Measurements from ENCODE around the gene CCDC184. TPM values are rescaled to one million over a fixed set of nuclear protein-coding genes. Genes with fewer than 3 reads are reported as not detected.

The CCDC184 gene
- total and polyA plus RNA-seq, 2 donors (not counting 1 experiment from before 2014, with no cell fraction given) = 0.54 to 1.4 TPM

DNA sequence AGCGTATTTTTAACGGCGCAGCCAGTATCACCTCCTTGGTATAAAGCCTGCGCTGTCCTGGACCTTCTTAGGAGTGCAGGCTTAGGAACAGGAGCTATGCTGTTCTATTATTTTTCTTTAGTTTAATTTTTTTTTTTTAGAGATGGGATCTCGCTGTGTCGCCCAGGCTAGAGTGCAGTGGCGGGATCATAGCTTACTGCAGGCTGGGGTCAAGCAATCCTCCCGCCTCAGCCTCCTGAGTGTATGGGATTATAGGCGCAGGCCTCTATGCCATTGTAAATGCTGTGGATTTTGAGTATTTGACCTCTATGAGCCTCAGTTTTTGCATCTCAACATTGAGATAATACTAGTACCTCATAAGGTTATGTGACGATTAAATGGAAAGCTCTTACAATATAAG is 15.5 kb downstream of the CCDC184 start:
- intact Hi-C loops (cut with micrococcal nuclease) = loop anchor here (1.0 to 2.0 kb wide), 5 partner anchors 10 to 151 kb away; partner anchors contain the start of genes ASB8, CCDC184 and ZNF641
- Mint-ChIP-seq H3K4me1 (peaks cover 23% of the 10 kb centered on the region), H3K4me3 (peak overlapping the region; percentile 87), H3K27me3 (peaks cover 14% of the 10 kb centered on the region), H3K9me3 (ENCODE audit: insufficient read depth) (peaks cover 3% of the 10 kb centered on the region), H3K27ac (peak overlapping the region; percentile 99)
- Histone ChIP-seq H3K27ac (ENCODE audit: low read length in 2 of 2) (peak overlapping the region; percentile 97 to 98), H3K9ac (ENCODE audit: low read length) (peak overlapping the region; percentile 100), H4K20me1 (ENCODE audit: control insufficient read depth, insufficient read depth, low read length, poor library complexity, severe bottlenecking) (no peaks in the 10 kb centered on the region), H3K4me1 (ENCODE audit: control insufficient read depth in 2 of 2, insufficient read depth in 2 of 2, low read length in 2 of 2) (peaks cover 18 to 20% of the 10 kb centered on the region in 2 donors), H3K4me2 (replicated peaks; ENCODE audit: low read depth, low read length, poor library complexity, severe bottlenecking) (peak overlapping the region; percentile 84), H3K4me3 (ENCODE audit: control extremely low read depth in 1 of 5, extremely low read depth in 1 of 5, insufficient read depth in 1 of 5, low read depth in 2 of 5, low read length in 4 of 5) (peak overlapping the region; percentile 76 to 100 (median 96)), H3K79me2 (ENCODE audit: control insufficient read depth, insufficient read depth, low read length) (peaks cover 18% of the 10 kb centered on the region), H3K9me3 (ENCODE audit: control extremely low read depth in 1 of 3, control insufficient read depth in 2 of 3, insufficient read depth in 1 of 3, low read length in 2 of 3) (peaks cover 0 to 3% (median 0%) of the 10 kb centered on the region in 3 donors), H3K36me3 (replicated peaks in 1 of 2; ENCODE audit: control extremely low read depth in 1 of 2, control insufficient read depth in 1 of 2, extremely low read depth in 1 of 2, insufficient read depth in 2 of 2, low read length in 1 of 2) (no peaks in the 10 kb centered on the region), H2AFZ (ENCODE audit: insufficient read depth, low read depth, low read length, poor library complexity, severe bottlenecking) (peak overlapping the region; percentile 97), H3K27me3 (replicated peaks in 1 of 4; ENCODE audit: control extremely low read depth in 1 of 4, control insufficient read depth in 3 of 4, insufficient read depth in 4 of 4, low read length in 3 of 4) (peaks cover 0 to 7% (median 0%) of the 10 kb centered on the region in 4 experiments)
- no peak for DNase-seq
- TF ChIP-seq CTCF (IDR thresholded peaks at IDR 0.05) (no peak), EZH2 (IDR thresholded peaks at IDR 0.05; ENCODE audit: borderline replicate concordance, insufficient read depth, low read depth, low read length, poor library complexity, severe bottlenecking) (no peak)
- ChIA-PET CTCF (interaction anchor here (1.4 to 4.5 kb wide), 6 partner anchors 11 to 419 kb away, joined by 4 to 35 read pairs (median 6); partner anchors contain the start of genes ASB8 and CCDC184), POLR2A (interaction anchor here (0.7 to 1.5 kb wide), 3 partner anchors 16 to 93 kb away, joined by 3 to 6 read pairs (median 4); partner anchors contain the start of genes ASB8 and SENP1)
- WGBS (ENCODE audit: insufficient coverage) = 65% methylated on average over 4 of the region's 10 CpGs
- ATAC-seq (ENCODE audit: low read depth) = no peak

DNA sequence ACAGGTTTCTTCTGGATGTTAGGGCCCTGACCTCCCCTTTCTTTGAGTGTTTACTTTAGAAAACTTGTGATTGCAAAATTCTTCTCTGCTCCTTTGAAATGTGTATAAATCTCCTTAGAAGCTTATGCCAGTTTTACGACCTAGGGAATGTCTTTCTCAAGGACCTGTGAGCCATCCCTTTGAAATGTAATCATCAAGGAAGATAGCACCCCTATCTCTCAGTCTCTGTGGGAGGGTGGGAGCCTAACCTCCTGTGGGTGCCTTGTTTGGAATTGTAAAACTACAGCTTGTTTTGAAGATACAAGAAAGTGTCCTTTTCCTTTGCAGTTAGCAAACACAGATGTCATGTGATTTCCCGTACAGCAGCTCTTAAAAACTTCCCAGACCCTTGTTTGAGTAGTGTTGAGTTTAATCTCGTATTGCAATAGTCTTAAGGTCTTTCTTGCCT is 16.4 kb downstream of the CCDC184 start:
- CTCF ChIA-PET = interaction anchor here (1.0 to 4.5 kb wide), 6 partner anchors 12 to 418 kb away, joined by 4 to 35 read pairs (median 5); partner anchors contain the start of gene ASB8
- ATAC-seq (ENCODE audit: low read depth) (no peak), DNase-seq (no peak)
- no peaks in the 10 kb centered on the region for H3K27me3 ChIP-seq (replicated peaks in 1 of 4; ENCODE audit: control extremely low read depth in 1 of 4, control insufficient read depth in 3 of 4, insufficient read depth in 4 of 4, low read length in 3 of 4)
- no peak overlapping the region for H2AFZ ChIP-seq (ENCODE audit: insufficient read depth, low read depth, low read length, poor library complexity, severe bottlenecking)
- peaks cover 7% of the 10 kb centered on the region for H3K9me3 Mint-ChIP-seq (ENCODE audit: insufficient read depth)
- TF ChIP-seq CTCF (IDR thresholded peaks at IDR 0.05) = no peak
- no peak for TF ChIP-seq EZH2 (IDR thresholded peaks at IDR 0.05; ENCODE audit: borderline replicate concordance, insufficient read depth, low read depth, low read length, poor library complexity, severe bottlenecking)
- H3K79me2 ChIP-seq (ENCODE audit: control insufficient read depth, insufficient read depth, low read length) = peaks cover 18% of the 10 kb centered on the region
- H3K27ac Mint-ChIP-seq = no peak overlapping the region
- H3K27me3 Mint-ChIP-seq = peaks cover 6% of the 10 kb centered on the region
- H3K4me2 ChIP-seq (replicated peaks; ENCODE audit: low read depth, low read length, poor library complexity, severe bottlenecking) = peak overlapping the region; percentile 84
- H3K4me3 Mint-ChIP-seq = peak overlapping the region; percentile 87
- no peak overlapping the region for H3K27ac ChIP-seq (ENCODE audit: low read length in 2 of 2)
- POLR2A ChIA-PET = no interaction called here
- no peak overlapping the region for H3K9ac ChIP-seq (ENCODE audit: low read length)
- H3K9me3 ChIP-seq (ENCODE audit: control extremely low read depth in 1 of 3, control insufficient read depth in 2 of 3, insufficient read depth in 1 of 3, low read length in 2 of 3) = peaks cover 0 to 4% (median 2%) of the 10 kb centered on the region in 3 donors
- peaks cover 23% of the 10 kb centered on the region for H3K4me1 Mint-ChIP-seq
- WGBS (ENCODE audit: insufficient coverage) = no CpG with 5 or more reads among the region's 3 CpGs
- H3K36me3 ChIP-seq (replicated peaks in 1 of 2; ENCODE audit: control extremely low read depth in 1 of 2, control insufficient read depth in 1 of 2, extremely low read depth in 1 of 2, insufficient read depth in 2 of 2, low read length in 1 of 2) = no peaks in the 10 kb centered on the region
- H4K20me1 ChIP-seq (ENCODE audit: control insufficient read depth, insufficient read depth, low read length, poor library complexity, severe bottlenecking) = no peaks in the 10 kb centered on the region
- no peak overlapping the region for H3K4me3 ChIP-seq (ENCODE audit: control extremely low read depth in 1 of 5, extremely low read depth in 1 of 5, insufficient read depth in 1 of 5, low read depth in 2 of 5, low read length in 4 of 5)
- intact Hi-C loops (cut with micrococcal nuclease) = loop anchor here (2.0 kb wide), 1 partner anchor 35 kb away; no protein-coding TSS in a partner anchor
- peaks cover 18 to 20% of the 10 kb centered on the region in 2 donors for H3K4me1 ChIP-seq (ENCODE audit: control insufficient read depth in 2 of 2, insufficient read depth in 2 of 2, low read length in 2 of 2)
